ENCODE measurements around the gene FASN. TPM values are rescaled to one million over a fixed set of nuclear protein-coding genes. Genes with fewer than 3 reads are reported as not detected.

FASN gene
- total RNA-seq, 2 donors from 2014 or later = 168 to 198 TPM

- intact Hi-C loops (cut with DNase I) = no loop called here
- H3K4me1 ChIP-seq = peaks cover 16% of the 10 kb centered on the region
- H3K27me3 ChIP-seq = no peaks in the 10 kb centered on the region
- no peak for DNase-seq
- H3K4me3 ChIP-seq = no peak overlapping the region
- H3K27ac ChIP-seq = no peak overlapping the region
- no peaks in the 10 kb centered on the region for H3K36me3 ChIP-seq
- H3K9me3 ChIP-seq = no peaks in the 10 kb centered on the region
- TF ChIP-seq, protein P1, sequence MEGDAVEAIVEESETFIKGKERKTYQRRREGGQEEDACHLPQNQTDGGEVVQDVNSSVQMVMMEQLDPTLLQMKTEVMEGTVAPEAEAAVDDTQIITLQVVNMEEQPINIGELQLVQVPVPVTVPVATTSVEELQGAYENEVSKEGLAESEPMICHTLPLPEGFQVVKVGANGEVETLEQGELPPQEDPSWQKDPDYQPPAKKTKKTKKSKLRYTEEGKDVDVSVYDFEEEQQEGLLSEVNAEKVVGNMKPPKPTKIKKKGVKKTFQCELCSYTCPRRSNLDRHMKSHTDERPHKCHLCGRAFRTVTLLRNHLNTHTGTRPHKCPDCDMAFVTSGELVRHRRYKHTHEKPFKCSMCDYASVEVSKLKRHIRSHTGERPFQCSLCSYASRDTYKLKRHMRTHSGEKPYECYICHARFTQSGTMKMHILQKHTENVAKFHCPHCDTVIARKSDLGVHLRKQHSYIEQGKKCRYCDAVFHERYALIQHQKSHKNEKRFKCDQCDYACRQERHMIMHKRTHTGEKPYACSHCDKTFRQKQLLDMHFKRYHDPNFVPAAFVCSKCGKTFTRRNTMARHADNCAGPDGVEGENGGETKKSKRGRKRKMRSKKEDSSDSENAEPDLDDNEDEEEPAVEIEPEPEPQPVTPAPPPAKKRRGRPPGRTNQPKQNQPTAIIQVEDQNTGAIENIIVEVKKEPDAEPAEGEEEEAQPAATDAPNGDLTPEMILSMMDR (IDR thresholded peaks at IDR 0.05) = no peak
- no peak overlapping the region for H3K9ac ChIP-seq (ENCODE audit: low read depth in 2 of 2, low read length in 2 of 2)
Observed at GRCh38 chr17:82048571-82048971, 49.5 kb downstream of the FASN start.

- intact Hi-C loops (cut with DNase I) = no loop called here
- Histone ChIP-seq H3K27me3 (no peaks in the 10 kb centered on the region), H3K9me3 (no peaks in the 10 kb centered on the region), H3K4me1 (peaks cover 14% of the 10 kb centered on the region), H3K27ac (no peak overlapping the region), H3K36me3 (no peaks in the 10 kb centered on the region), H3K4me3 (no peak overlapping the region), H3K9ac (ENCODE audit: low read depth in 2 of 2, low read length in 2 of 2) (no peak overlapping the region)
- TF ChIP-seq, protein P1 (IDR thresholded peaks at IDR 0.05) = no peak
- no peak for DNase-seq
Observed at GRCh38 chr17:82047914-82048570, 50.0 kb downstream of the FASN start.

DNA sequence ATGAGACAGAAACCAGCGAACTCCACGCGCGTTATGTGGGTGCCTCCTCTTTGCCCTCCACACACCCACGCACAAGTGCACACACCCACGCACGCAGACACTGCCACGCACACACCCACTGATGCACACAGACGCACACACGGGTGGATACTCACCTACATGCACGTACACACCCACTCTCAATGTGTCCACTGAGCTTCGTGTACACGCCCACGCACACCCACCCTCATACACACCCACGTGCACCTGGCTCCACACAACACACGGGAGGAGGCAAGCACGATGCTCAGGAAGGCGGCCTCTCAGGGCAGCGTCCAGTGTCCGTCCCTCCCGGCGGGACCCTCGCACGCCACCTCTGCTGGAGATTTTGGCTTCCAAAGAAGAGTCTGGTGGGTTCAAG, 50.7 kb downstream of the FASN start:
- TF ChIP-seq, protein P1 (IDR thresholded peaks at IDR 0.05) = no peak
- DNase-seq = no peak

GRCh38 chr17:82046903-82047302, 51.1 kb downstream of the FASN start:
- no peaks in the 10 kb centered on the region for H3K27me3 ChIP-seq
- intact Hi-C loops (cut with DNase I) = no loop called here
- no peak for DNase-seq
- H3K4me1 ChIP-seq = peaks cover 6% of the 10 kb centered on the region
- TF ChIP-seq, protein P1 (IDR thresholded peaks at IDR 0.05) = no peak
- H3K36me3 ChIP-seq = no peaks in the 10 kb centered on the region
- no peak overlapping the region for H3K4me3 ChIP-seq
- H3K9ac ChIP-seq (ENCODE audit: low read depth in 2 of 2, low read length in 2 of 2) = no peak overlapping the region
- H3K9me3 ChIP-seq = no peaks in the 10 kb centered on the region
- H3K27ac ChIP-seq = no peak overlapping the region

More for the DNA sequence above, 50.7 kb downstream of the FASN start:
- intact Hi-C loops (cut with DNase I) = no loop called here
- no peak overlapping the region for H3K4me3 ChIP-seq
- H3K9ac ChIP-seq (ENCODE audit: low read depth in 2 of 2, low read length in 2 of 2) = no peak overlapping the region
- H3K36me3 ChIP-seq = no peaks in the 10 kb centered on the region
- H3K27ac ChIP-seq = no peak overlapping the region
- no peaks in the 10 kb centered on the region for H3K9me3 ChIP-seq
- H3K27me3 ChIP-seq = no peaks in the 10 kb centered on the region
- peaks cover 7% of the 10 kb centered on the region for H3K4me1 ChIP-seq

DNA sequence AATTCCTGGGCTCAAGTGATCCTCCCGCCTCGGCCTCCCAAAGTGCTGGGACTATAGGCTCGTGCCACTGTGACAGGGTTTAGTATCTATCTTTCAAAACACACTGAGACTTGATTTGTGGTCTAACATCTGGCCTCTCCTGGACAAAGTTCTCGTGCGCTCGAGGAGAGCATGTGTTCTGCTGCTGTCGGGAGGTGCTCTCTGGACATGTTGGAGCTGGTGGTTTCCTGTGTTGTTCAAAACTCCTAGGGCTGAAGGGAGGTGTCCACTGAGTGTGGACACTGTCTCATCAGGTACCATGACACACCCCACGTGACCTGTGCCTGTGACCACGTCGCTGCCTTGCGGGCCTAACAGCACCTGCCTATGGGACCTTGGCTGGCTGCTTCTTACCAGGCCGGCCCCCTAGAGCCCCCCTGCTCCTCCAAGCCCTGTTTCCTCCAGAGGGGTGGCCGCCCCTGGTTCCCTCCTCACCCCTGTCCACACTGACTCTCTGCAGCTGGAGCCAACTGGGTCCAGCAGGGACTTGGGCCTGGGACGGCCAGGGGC, 52.0 kb downstream of the FASN start:
- TF ChIP-seq, protein P1 (IDR thresholded peaks at IDR 0.05) = no peak
- no peaks in the 10 kb centered on the region for H3K36me3 ChIP-seq
- H3K4me3 ChIP-seq = no peak overlapping the region
- intact Hi-C loops (cut with DNase I) = no loop called here
- no peak overlapping the region for H3K27ac ChIP-seq
- no peak for DNase-seq
- peaks cover 6% of the 10 kb centered on the region for H3K4me1 ChIP-seq
- no peaks in the 10 kb centered on the region for H3K9me3 ChIP-seq
- H3K27me3 ChIP-seq = no peaks in the 10 kb centered on the region
- H3K9ac ChIP-seq (ENCODE audit: low read depth in 2 of 2, low read length in 2 of 2) = no peak overlapping the region
